Thyroid gland (tissue), 4 donors: Measurements from ENCODE around the gene DNAJB1.

Experiments
- POLR2A ChIP-seq, 2 donors: fragments of 450-650 bp; IDR thresholded peaks; one replicate each; pipeline ENCODE4 v1.6.1; 2017; ENCODE audit warnings: antibody characterized with exemption in 2 of 2, mild to moderate bottlenecking in 2 of 2, moderate library complexity in 1 of 2
- TF ChIP-seq, protein P1 (sequence below), 6 experiments: fragments of 200-600 bp in 3 of 6; fragments of 450-650 bp in 3 of 6; sonication (generic) in 3 of 6; IDR thresholded peaks; one replicate each; pipeline ENCODE4 v1.5.1; 2016 to 2019; ENCODE audit warnings: antibody characterized with exemption in 6 of 6, mild to moderate bottlenecking in 2 of 6, inconsistent platforms in 1 of 6, moderate library complexity in 1 of 6

DNA sequence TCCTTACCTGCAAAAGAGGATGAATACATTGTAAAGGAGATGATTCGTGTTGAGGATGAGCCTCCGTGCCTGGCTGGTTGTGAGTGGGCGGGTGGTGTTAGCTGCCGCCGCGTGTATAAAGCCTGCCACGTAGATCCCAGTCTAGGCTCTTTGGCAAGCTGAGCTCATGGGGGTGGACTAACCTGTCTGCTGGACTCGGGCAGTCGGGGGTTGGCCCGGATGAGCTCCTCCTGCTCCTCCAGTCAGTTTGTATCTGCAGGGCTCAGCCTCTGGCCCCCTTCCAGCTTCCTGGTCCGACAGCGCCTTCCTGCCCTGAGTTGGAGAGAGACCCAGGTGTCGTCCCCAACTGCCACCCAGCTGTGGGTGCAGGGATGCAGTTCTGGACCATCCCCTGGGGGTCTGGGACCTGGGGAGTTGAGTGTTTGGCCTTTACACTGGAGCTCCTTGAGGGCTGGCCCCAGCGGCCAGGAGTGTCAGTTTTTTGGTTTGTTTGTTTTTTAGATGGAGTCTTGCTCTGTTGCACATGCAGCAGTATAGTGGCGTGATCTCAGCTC lies 32.1 kb upstream of the DNAJB1 start:
- peak in 1 of 2 donors; percentile 16 for TF ChIP-seq POLR2A (IDR thresholded peaks at IDR 0.05)
- TF ChIP-seq, protein P1, sequence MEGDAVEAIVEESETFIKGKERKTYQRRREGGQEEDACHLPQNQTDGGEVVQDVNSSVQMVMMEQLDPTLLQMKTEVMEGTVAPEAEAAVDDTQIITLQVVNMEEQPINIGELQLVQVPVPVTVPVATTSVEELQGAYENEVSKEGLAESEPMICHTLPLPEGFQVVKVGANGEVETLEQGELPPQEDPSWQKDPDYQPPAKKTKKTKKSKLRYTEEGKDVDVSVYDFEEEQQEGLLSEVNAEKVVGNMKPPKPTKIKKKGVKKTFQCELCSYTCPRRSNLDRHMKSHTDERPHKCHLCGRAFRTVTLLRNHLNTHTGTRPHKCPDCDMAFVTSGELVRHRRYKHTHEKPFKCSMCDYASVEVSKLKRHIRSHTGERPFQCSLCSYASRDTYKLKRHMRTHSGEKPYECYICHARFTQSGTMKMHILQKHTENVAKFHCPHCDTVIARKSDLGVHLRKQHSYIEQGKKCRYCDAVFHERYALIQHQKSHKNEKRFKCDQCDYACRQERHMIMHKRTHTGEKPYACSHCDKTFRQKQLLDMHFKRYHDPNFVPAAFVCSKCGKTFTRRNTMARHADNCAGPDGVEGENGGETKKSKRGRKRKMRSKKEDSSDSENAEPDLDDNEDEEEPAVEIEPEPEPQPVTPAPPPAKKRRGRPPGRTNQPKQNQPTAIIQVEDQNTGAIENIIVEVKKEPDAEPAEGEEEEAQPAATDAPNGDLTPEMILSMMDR (IDR thresholded peaks at IDR 0.05) = no peak
